ENCODE data around the gene OBP2A.
"Not testable (repeated sequence)": the region's sequence is repeated elsewhere in the genome, so short reads cannot be mapped to it uniquely, and the experiment has no call there.

The OBP2A gene

DNA sequence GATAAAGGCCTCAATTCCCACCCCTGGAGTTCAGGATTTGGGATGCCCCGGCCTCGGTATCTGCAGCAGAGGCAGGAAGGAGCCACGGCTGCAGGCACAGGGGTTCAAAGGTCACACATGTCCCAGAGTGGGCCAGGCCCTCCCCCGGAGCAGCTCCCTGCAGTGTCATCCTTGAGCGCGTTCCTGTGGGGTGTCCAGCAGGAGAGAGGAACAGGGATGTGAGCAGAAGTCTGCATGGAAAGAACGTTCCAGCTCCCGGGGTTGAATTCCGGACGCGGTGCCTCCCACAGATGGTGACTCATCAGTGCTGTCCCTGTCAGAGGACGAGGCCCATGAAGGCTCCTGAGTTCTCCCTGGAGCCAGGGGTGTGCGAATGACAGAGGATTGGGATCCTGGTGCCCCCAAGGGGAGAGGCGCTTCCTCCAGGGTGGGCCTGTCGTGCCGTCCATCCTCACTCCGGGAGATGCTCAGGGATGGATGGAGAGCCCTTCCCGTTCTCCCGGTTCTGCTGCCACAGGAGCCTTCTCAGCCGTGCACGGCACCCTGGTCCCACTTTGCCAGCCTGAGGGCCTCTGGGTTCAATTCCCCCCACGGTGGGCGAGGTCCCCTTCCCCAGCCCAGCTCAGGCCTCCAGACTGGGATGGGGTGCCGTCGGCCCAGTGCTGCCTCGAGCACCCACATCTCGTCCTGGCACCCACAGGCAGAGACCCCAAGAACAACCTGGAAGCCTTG lies 21.6 kb upstream of the OBP2A start:
- no peaks in the 10 kb centered on the region for H3K27me3 ChIP-seq (ENCODE audit: insufficient read depth, low read length)
- no peaks in the 10 kb centered on the region for H3K36me3 ChIP-seq (ENCODE audit: insufficient read depth, low read depth, low read length)
- H3K9me3 ChIP-seq (ENCODE audit: insufficient read depth, low read depth, low read length) = no peaks in the 10 kb centered on the region
- no peak overlapping the region for H3K27ac ChIP-seq (ENCODE audit: low read length)
- H3K4me1 ChIP-seq (ENCODE audit: insufficient read depth, low read length) = no peaks in the 10 kb centered on the region
- no peak overlapping the region for H3K4me3 ChIP-seq (ENCODE audit: low read length)
- H3K9ac ChIP-seq (ENCODE audit: low read depth, low read length) = no peak overlapping the region

DNA sequence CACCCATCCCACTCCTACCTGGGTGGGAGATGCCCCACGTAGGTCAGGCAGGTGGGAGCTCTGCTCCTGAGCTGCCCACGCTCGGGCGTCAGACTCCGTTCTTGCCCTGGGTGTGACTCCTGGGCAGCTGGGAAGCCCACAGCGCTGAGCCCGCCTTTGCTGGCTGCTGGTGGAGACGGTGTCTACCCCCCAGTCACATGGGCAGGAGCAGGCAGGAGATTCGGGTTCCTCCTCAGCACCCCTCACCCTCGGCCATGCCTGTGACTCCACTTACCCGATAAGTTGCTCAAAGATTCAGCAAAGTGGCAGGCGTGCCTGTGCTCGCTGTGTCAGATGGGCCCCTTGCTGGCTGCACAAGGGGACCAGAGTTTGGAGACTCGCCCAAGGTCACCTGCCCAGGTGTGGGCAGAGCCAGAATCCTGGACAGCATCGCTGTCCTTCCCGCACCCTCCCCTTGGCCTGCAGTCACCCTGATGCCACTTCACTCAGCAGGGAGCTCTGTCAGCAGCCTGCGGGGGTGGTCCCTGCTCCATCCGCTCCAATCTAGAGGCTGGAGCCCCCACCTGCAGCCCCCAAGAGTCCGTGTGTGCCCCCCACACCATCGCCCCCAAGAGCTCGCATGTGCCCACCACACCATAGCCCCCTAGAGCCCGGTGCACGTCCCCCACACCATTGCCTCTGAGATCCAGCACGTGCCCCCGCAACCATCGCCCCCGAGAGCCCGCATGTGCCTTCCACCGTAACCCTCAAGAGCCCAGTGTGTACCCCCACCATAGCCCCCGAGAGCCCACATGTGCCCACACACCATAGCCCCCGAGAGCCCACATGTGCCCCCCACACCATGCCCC lies 20.5 kb upstream of the OBP2A start:
- H3K9me3 ChIP-seq (ENCODE audit: insufficient read depth, low read depth, low read length) = no peaks in the 10 kb centered on the region
- H3K4me1 ChIP-seq (ENCODE audit: insufficient read depth, low read length) = no peaks in the 10 kb centered on the region
- H3K9ac ChIP-seq (ENCODE audit: low read depth, low read length) = no peak overlapping the region
- H3K27me3 ChIP-seq (ENCODE audit: insufficient read depth, low read length) = no peaks in the 10 kb centered on the region
- H3K4me3 ChIP-seq (ENCODE audit: low read length) = no peak overlapping the region
- no peaks in the 10 kb centered on the region for H3K36me3 ChIP-seq (ENCODE audit: insufficient read depth, low read depth, low read length)
- H3K27ac ChIP-seq (ENCODE audit: low read length) = no peak overlapping the region

DNA sequence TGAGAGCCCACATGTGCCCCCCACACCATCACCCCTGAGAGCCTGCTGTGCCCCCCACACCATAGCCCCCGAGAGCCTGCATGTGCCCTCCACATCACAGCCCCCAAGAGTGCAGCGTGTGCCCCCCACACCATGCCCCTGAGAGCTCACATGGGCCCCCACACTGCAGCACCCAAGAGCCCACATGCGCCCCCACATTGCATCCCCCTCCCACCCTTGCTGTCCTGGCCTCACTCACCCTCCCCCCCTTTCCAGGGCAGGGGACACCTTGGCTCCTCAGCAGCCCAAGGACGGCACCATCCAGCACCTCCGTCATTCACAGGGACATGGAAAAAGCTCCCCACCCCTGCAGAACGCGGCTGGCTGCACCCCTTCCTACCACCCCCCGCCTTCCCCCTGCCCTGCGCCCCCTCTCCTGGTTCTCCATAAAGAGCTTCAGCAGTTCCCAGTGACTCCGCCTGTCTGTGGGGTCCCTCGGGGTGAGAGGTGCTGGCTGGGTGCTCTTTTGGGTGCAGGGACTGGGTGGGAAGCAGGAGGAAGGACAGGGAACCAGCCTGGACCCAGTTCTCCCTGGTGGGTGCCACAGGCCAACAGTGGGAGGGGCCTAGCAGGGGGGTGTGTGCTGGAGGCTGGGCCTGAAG lies 19.7 kb upstream of the OBP2A start:
- Histone ChIP-seq H3K9me3 (ENCODE audit: insufficient read depth, low read depth, low read length) (no peaks in the 10 kb centered on the region), H3K27me3 (ENCODE audit: insufficient read depth, low read length) (no peaks in the 10 kb centered on the region), H3K4me1 (ENCODE audit: insufficient read depth, low read length) (no peaks in the 10 kb centered on the region), H3K36me3 (ENCODE audit: insufficient read depth, low read depth, low read length) (no peaks in the 10 kb centered on the region), H3K9ac (ENCODE audit: low read depth, low read length) (no peak overlapping the region), H3K27ac (ENCODE audit: low read length) (no peak overlapping the region), H3K4me3 (ENCODE audit: low read length) (no peak overlapping the region)

DNA sequence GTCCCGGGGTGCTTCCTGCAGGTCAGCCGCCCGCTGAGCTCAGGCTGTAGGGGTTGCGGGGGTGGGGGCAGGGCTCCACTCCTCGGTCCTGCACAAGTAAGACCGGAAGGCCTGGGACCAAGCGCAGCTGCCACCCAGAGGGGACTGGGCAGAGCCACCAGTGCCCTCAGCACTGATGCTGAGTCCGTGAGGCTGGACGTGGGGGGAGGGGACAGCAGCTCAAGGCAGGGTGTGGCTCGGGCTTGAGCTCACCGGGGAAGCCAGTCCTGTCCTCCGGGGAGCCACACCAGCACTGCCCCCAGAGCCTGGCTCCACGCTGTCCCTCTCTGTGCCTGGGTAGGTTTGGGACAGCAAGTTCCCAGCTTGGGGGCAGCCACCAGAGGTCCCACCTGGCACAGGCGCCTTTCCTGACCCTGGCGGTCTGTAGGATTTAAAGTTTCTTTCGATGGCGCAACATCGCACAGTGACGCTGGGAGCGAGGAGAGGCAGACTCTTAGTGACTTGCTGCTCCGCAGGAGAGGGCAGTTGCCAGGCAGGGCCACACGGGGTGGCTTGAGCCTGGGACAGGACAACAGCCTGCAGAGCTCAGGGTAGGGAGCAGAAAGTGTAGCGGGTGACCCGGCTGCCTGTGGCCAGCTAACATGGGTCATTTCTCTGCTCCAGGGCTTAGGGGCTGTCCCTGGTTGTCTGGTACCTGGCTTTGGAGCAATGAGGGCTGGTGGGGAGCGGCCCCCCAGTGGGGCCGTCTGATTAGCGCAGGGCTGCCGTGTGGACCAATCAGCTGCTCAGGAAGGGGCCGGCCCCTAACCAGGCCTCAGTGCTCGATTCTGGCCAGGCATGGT lies 19.0 kb upstream of the OBP2A start:
- Histone ChIP-seq H3K4me1 (ENCODE audit: insufficient read depth, low read length) (no peaks in the 10 kb centered on the region), H3K27me3 (ENCODE audit: insufficient read depth, low read length) (no peaks in the 10 kb centered on the region), H3K27ac (ENCODE audit: low read length) (no peak overlapping the region), H3K4me3 (ENCODE audit: low read length) (no peak overlapping the region), H3K9ac (ENCODE audit: low read depth, low read length) (no peak overlapping the region), H3K36me3 (ENCODE audit: insufficient read depth, low read depth, low read length) (no peaks in the 10 kb centered on the region), H3K9me3 (ENCODE audit: insufficient read depth, low read depth, low read length) (no peaks in the 10 kb centered on the region)

DNA sequence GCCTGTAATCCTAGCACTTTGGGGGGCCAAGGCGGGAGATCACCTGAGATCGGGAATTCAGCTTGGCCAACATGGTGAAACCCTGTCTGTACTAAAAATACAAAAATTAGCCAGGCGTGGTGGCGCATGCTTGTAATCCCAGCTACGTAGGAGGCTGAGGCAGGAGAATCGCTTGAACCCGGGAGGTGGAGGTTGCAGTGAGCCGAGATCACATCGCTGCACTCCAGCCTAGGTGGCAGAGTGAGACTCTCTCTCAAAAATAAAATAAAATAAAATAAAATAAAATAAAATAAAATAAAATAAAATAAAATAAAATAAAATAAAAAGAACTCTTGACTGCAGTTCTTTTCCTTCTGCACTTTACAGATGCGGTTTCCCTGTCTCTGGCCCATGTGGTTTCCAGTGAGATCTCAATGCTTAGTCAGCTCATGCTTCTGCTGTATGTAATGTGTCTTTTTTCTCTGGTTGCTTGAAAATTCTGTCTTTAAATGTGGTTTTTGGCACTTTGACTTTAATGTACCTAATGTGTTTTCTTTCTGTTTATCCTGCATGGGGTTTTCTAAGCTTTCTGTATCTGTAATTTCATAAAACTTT lies 17.0 kb upstream of the OBP2A start:
- not testable (repeated sequence) for H3K9me3 ChIP-seq (ENCODE audit: insufficient read depth, low read depth, low read length); H3K36me3 ChIP-seq (ENCODE audit: insufficient read depth, low read depth, low read length); H3K9ac ChIP-seq (ENCODE audit: low read depth, low read length); H3K4me1 ChIP-seq (ENCODE audit: insufficient read depth, low read length); H3K4me3 ChIP-seq (ENCODE audit: low read length); H3K27me3 ChIP-seq (ENCODE audit: insufficient read depth, low read length); H3K27ac ChIP-seq (ENCODE audit: low read length)

DNA sequence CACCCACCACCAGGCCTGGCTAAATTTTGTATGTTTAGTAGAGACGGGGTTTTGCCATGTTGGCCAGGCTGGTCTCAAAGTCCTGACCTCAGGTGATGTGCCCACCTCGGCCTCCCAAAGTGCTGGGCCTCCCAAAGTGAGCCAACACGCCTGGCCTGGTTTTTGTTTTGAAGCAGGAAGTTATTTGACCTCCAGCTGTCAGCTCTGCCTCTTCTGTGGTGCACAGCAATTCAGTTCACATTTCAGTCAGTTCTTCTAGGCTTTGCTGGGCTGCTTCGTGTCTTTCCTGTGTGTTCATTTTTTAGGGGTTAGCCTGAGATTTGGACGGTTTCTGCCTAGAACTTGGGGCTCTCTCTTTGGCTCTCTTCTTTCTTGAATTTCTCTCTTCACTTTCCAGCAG lies 15.8 kb upstream of the OBP2A start:
- no peak overlapping the region for H3K4me3 ChIP-seq (ENCODE audit: low read length)
- no peak overlapping the region for H3K9ac ChIP-seq (ENCODE audit: low read depth, low read length)
- H3K4me1 ChIP-seq (ENCODE audit: insufficient read depth, low read length) = no peaks in the 10 kb centered on the region
- H3K27ac ChIP-seq (ENCODE audit: low read length) = no peak overlapping the region
- no peaks in the 10 kb centered on the region for H3K36me3 ChIP-seq (ENCODE audit: insufficient read depth, low read depth, low read length)
- no peaks in the 10 kb centered on the region for H3K9me3 ChIP-seq (ENCODE audit: insufficient read depth, low read depth, low read length)
- H3K27me3 ChIP-seq (ENCODE audit: insufficient read depth, low read length) = no peaks in the 10 kb centered on the region

DNA sequence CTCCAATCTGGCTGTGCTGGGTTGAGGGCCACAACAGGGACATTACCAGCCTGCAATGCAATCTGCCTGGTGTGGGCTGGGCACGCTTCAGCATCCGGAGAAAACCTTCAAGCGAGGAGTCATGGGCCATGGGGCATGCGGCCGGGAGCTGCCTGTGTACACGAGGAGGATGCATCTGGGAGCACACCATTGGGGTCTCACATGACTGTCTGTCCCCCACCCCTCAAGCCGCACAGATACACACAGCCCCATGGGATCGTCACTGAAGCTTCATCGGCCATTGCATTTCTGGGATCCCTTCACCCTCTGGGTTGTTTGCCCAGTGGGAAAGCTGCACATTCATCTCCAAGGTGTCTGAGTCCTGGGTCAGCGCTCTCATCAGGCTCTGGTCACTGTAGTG lies 14.8 kb upstream of the OBP2A start:
- Histone ChIP-seq H3K27ac (ENCODE audit: low read length) (no peak overlapping the region), H3K4me1 (ENCODE audit: insufficient read depth, low read length) (no peaks in the 10 kb centered on the region), H3K9ac (ENCODE audit: low read depth, low read length) (no peak overlapping the region), H3K9me3 (ENCODE audit: insufficient read depth, low read depth, low read length) (no peaks in the 10 kb centered on the region), H3K36me3 (ENCODE audit: insufficient read depth, low read depth, low read length) (no peaks in the 10 kb centered on the region), H3K4me3 (ENCODE audit: low read length) (no peak overlapping the region), H3K27me3 (ENCODE audit: insufficient read depth, low read length) (no peaks in the 10 kb centered on the region)

DNA sequence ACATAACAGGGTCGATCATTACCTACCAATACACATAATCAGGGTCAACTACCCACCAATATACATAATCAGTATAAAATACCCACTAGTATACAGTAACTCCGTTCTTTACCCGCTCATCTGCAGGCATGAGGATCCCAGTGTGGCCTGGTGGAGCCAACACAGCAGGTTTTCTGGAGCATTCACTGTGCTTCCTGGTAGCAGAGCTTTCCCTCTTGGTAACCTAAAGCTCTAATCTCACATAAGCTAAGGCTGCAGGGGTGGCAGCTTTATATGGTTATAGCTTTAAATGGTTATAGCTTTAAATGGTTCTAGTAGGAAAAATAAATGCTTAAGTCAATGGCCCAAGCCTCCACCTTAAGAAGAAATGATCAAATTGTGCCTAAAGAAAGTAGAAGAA lies 12.8 kb upstream of the OBP2A start:
- Histone ChIP-seq H3K9me3 (ENCODE audit: insufficient read depth, low read depth, low read length) (no peaks in the 10 kb centered on the region), H3K4me3 (ENCODE audit: low read length) (no peak overlapping the region), H3K27me3 (ENCODE audit: insufficient read depth, low read length) (no peaks in the 10 kb centered on the region), H3K9ac (ENCODE audit: low read depth, low read length) (no peak overlapping the region), H3K36me3 (ENCODE audit: insufficient read depth, low read depth, low read length) (no peaks in the 10 kb centered on the region), H3K4me1 (ENCODE audit: insufficient read depth, low read length) (no peaks in the 10 kb centered on the region), H3K27ac (ENCODE audit: low read length) (no peak overlapping the region)

DNA sequence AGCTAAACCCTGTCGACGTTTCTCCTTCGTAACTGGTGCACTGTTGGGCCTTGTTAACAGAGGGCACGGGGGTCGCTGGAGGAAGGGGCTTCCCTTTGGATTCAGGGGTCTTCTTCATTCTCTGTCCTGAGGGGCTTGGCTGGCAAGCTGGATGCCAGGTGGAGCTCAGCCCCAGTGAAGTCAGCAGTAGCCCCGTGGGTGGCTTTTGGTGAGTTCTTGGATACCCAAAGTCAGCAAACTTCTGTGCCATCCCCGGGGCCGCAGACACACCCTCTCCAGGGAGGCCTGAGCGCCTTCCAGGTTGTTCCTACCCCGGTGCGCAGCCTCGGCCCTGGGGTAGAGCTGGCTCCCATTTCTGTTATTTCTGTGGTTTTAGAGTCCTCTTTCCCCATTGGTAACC lies 12.3 kb upstream of the OBP2A start:
- Histone ChIP-seq H3K36me3 (ENCODE audit: insufficient read depth, low read depth, low read length) (no peaks in the 10 kb centered on the region), H3K9me3 (ENCODE audit: insufficient read depth, low read depth, low read length) (no peaks in the 10 kb centered on the region), H3K27me3 (ENCODE audit: insufficient read depth, low read length) (no peaks in the 10 kb centered on the region), H3K4me1 (ENCODE audit: insufficient read depth, low read length) (no peaks in the 10 kb centered on the region), H3K9ac (ENCODE audit: low read depth, low read length) (no peak overlapping the region), H3K4me3 (ENCODE audit: low read length) (no peak overlapping the region), H3K27ac (ENCODE audit: low read length) (no peak overlapping the region)

DNA sequence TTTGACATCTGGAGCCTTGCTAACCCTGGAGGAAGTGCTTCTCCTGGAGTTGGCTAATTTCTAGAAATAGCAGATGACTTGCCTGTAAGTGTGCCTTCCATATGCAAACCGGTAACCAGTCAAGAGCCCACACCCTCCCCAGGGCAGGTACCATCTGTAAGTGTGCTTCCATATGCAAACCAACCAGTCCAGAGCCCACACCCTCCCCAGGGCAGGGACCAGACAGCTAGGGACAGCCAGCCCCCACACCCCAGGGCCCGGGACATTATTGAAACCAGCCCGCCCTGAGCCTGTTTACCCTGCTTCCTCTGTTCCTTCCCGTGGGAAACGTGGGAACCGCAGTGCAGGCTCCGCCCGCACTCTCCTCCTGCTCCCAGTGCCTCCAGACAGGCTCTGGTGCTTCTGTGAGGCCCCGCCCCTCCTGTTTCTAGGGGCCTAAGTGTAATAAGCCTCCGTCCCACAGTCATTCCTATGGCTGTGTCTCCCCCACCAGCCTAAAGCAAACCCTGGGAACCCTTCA lies 11.7 kb upstream of the OBP2A start:
- H3K9me3 ChIP-seq (ENCODE audit: insufficient read depth, low read depth, low read length); H3K9ac ChIP-seq (ENCODE audit: low read depth, low read length); H3K4me3 ChIP-seq (ENCODE audit: low read length); H3K36me3 ChIP-seq (ENCODE audit: insufficient read depth, low read depth, low read length); H3K4me1 ChIP-seq (ENCODE audit: insufficient read depth, low read length); H3K27me3 ChIP-seq (ENCODE audit: insufficient read depth, low read length); H3K27ac ChIP-seq (ENCODE audit: low read length): not testable (repeated sequence)

DNA sequence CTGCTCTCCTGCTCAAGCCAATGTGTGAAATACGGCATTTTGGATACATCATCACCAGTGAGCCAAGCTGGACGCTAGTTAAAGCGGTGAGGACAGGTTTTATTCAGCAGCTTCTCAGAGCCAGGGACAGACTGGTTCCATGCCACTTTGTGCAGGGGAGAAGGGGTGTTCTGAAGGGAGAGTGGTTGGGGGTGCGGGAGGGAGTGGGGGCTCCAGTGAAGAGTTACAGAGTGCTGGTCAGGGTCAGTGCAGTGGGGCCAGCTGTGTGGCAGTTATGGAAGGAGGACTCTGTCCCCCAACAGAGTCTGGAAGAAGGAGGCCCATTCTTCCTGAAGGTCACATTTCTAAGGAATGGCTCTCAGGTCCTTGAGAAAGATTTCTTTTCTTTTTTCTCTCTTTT lies 11.1 kb upstream of the OBP2A start:
- not testable (repeated sequence) for H3K9me3 ChIP-seq (ENCODE audit: insufficient read depth, low read depth, low read length); H3K27me3 ChIP-seq (ENCODE audit: insufficient read depth, low read length); H3K9ac ChIP-seq (ENCODE audit: low read depth, low read length); H3K4me1 ChIP-seq (ENCODE audit: insufficient read depth, low read length); H3K4me3 ChIP-seq (ENCODE audit: low read length); H3K27ac ChIP-seq (ENCODE audit: low read length); H3K36me3 ChIP-seq (ENCODE audit: insufficient read depth, low read depth, low read length)

All from iPS-20b (cell line).